Erythroblast (primary cell): Measurements from ENCODE around the gene PTCD2.

Source experiments
- DNase-seq, 2 experiments: peaks; one replicate each; lab custom pipeline; 2025; lab: John Stamatoyannopoulos, UW
- GATA1 ChIP-seq: IDR thresholded peaks from 2 replicates; pipeline ENCODE4 v1.6.1; 2011; ENCODE audit warnings: low read depth, mild to moderate bottlenecking, control low read depth, low read length, moderate library complexity
- POLR2A ChIP-seq: IDR thresholded peaks from 2 replicates; pipeline ENCODE4 v1.6.1; 2011; ENCODE audit warnings: mild to moderate bottlenecking, low read length

PTCD2 gene

DNA sequence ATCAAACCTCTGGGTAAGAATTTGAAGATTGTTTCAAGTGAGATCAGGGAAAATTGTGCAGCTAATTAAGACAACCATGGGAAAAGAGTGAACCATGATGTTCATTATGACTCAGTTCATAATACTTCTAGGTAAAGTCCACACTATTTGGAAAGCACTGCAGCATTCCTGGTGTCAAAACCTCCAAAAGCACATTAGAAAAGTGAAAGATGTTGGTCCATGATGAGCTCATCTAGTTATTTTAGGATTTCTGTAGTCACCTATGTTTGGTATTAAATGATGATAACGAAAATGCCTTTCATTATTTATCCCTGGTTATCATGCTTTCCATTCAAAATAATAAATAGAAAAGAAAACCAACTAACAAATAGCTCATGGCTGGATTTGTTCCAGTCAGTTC is 49.1 kb downstream of the PTCD2 start:
- DNase-seq, result no peak
- no peak for TF ChIP-seq POLR2A
- TF ChIP-seq GATA1, result no peak

GRCh38 chr5:72369711-72370110 is 49.5 kb downstream of the PTCD2 start:
- TF ChIP-seq GATA1 (no peak), POLR2A (no peak)
- DNase-seq, result no peak

GRCh38 chr5:72372331-72372730 is 52.2 kb downstream of the PTCD2 start:
- DNase-seq, result no peak
- no peak for TF ChIP-seq GATA1
- no peak for TF ChIP-seq POLR2A

GRCh38 chr5:72372923-72373322 is 52.8 kb downstream of the PTCD2 start:
- TF ChIP-seq GATA1 (no peak), POLR2A (no peak)

GRCh38 chr5:72374844-72375243 is 54.7 kb downstream of the PTCD2 start:
- no peak for TF ChIP-seq GATA1
- no peak for TF ChIP-seq POLR2A
- no peak for DNase-seq

More at GRCh38 chr5:72372923-72373322, 52.8 kb downstream of the PTCD2 start:
- DNase-seq, result no peak

DNA sequence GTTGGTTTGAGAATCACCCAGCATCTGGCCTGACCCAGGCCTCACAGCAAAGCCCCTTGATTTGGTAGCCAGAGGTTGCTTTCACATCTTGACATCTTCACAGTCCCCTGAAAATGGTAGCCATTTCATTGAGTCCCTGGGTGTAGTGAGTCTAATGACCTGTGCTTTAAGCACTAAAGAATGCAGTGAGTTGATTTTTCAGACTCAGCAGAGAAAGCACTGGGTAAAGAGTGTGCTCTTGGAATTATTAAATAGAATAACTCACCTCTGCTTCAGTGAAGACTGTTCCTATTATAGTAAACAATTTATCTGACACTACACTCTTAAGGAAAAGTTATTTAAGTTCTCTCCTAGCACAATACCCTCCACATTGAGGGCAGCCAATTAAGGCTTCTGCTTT is 56.2 kb downstream of the PTCD2 start:
- DNase-seq, result no peak
- no peak for TF ChIP-seq POLR2A
- no peak for TF ChIP-seq GATA1

DNA sequence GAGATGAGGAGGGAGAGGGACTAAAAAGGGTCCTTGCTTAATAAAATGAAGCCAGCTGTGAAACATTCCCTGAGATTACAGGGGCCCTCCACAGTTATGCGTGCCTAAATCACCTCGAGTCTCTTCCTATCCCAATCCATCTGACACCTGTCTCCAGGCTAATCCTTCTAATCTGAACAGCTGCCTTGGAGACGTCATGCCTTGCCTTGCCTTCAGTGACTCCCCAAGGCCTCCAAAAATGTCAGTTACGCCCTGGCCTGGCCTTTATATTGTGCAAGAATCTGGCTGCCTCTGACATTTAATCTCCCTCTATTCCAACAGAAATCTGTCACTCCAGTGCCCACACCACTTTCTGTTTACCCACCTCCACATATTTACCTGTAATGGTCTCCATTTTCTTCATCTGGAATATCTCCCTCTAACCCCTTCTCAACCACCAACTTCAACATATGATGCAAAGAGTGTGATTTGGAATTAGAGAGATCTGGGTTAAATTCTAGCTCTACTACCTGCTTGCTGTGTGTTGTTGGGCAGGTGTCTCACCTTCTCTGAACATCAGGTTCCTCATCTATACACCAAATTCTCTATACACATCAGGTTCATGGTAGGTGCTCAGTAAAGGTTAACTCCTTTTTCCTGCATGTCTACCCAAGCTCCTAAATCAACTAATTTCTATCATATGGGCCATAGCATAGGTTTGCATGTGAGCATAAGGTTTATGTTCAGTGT is 57.9 kb downstream of the PTCD2 start:
- no peak for DNase-seq
- TF ChIP-seq GATA1 (no peak), POLR2A (no peak)

- DNase-seq, result no peak
- no peak for TF ChIP-seq POLR2A
- no peak for TF ChIP-seq GATA1
Observed at GRCh38 chr5:72378639-72379289, 58.6 kb downstream of the PTCD2 start.

DNA sequence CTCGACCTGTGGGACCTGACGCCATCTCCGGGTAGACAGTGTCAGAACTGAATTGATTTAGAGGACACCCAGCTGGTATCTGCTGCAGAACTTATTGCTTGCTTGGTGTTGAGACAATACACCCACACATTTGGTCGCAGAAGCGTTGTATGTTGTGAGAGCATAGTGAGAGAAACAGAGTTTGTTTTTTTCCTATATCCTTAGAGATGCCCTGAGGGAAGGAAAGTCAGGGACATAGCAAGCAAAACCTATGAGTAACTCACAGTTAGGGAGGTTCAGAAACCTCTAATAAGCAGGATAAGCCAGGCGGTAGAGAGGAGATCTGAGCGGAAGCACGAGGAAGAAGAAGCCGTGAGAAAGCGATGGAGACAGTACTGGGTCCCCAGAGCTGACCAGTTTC is 59.8 kb downstream of the PTCD2 start:
- no peak for TF ChIP-seq POLR2A
- TF ChIP-seq GATA1, result no peak
- DNase-seq, result no peak

GRCh38 chr5:72380492-72381274 is 60.5 kb downstream of the PTCD2 start:
- DNase-seq, result no peak
- TF ChIP-seq POLR2A (no peak), GATA1 (no peak)

- no peak for TF ChIP-seq POLR2A
- TF ChIP-seq GATA1, result no peak
- no peak for DNase-seq
Observed at GRCh38 chr5:72383280-72383679, 63.1 kb downstream of the PTCD2 start.

GRCh38 chr5:72383726-72384125 is 63.6 kb downstream of the PTCD2 start:
- no peak for TF ChIP-seq POLR2A
- TF ChIP-seq GATA1, result no peak
- DNase-seq, result no peak

GRCh38 chr5:72386639-72387038 is 66.5 kb downstream of the PTCD2 start:
- TF ChIP-seq POLR2A (no peak), GATA1 (no peak)
- no peak for DNase-seq

- TF ChIP-seq GATA1, result no peak
- no peak for TF ChIP-seq POLR2A
- DNase-seq, result no peak
Observed at GRCh38 chr5:72387985-72388384, 67.8 kb downstream of the PTCD2 start.
